HL-60/S4 treated with retinoic acid at 250 ng/mL for 4 days and 3 days (cell line): Measurements from ENCODE around the gene DTD1.

Experiments used
- in situ Hi-C: fragments of 300-500 bp; cut with MboI; formaldehyde crosslinking; loops from 2 replicates; pipeline ENCODE4 v1.7.0; 2022; ENCODE audit warnings: low sequenced_read_pairs

The DTD1 gene

GRCh38 chr20:18614244-18614643 lies 26.4 kb downstream of the DTD1 start:
- in situ Hi-C loops = no loop called here

- in situ Hi-C loops = no loop called here
These were observed 27.3 kb downstream of the DTD1 start for GRCh38 chr20:18615020-18615650.

- in situ Hi-C loops = no loop called here
These were observed 33.1 kb downstream of the DTD1 start for GRCh38 chr20:18621004-18621403.

- in situ Hi-C loops = no loop called here
These were observed 35.5 kb downstream of the DTD1 start for GRCh38 chr20:18623156-18623910.

GRCh38 chr20:18624948-18625347 lies 37.1 kb downstream of the DTD1 start:
- in situ Hi-C loops = no loop called here

GRCh38 chr20:18625907-18626655 lies 38.2 kb downstream of the DTD1 start:
- in situ Hi-C loops = no loop called here

GRCh38 chr20:18628330-18628920 lies 40.6 kb downstream of the DTD1 start:
- in situ Hi-C loops = no loop called here

- in situ Hi-C loops = no loop called here
These were observed 44.4 kb downstream of the DTD1 start for GRCh38 chr20:18632196-18632789.

- in situ Hi-C loops = no loop called here
These were observed 45.6 kb downstream of the DTD1 start for GRCh38 chr20:18633411-18633810.

- in situ Hi-C loops = no loop called here
These were observed 46.6 kb downstream of the DTD1 start for GRCh38 chr20:18634501-18634900.

- in situ Hi-C loops = no loop called here
These were observed 47.5 kb downstream of the DTD1 start for GRCh38 chr20:18635380-18635779.

GRCh38 chr20:18637224-18637623 lies 49.4 kb downstream of the DTD1 start:
- in situ Hi-C loops = no loop called here

- in situ Hi-C loops = no loop called here
These were observed 50.9 kb downstream of the DTD1 start for GRCh38 chr20:18638768-18639167.

GRCh38 chr20:18639501-18639979 lies 51.7 kb downstream of the DTD1 start:
- in situ Hi-C loops = no loop called here

- in situ Hi-C loops = no loop called here
These were observed 57.4 kb downstream of the DTD1 start for GRCh38 chr20:18645196-18645745.

GRCh38 chr20:18645851-18646250 lies 58.0 kb downstream of the DTD1 start:
- in situ Hi-C loops = no loop called here

- in situ Hi-C loops = no loop called here
These were observed 59.9 kb downstream of the DTD1 start for GRCh38 chr20:18647777-18648176.

- in situ Hi-C loops = no loop called here
These were observed 62.4 kb downstream of the DTD1 start for GRCh38 chr20:18650224-18650623.

GRCh38 chr20:18653736-18654447 lies 66.0 kb downstream of the DTD1 start:
- in situ Hi-C loops = no loop called here

- in situ Hi-C loops = no loop called here
These were observed 66.6 kb downstream of the DTD1 start for GRCh38 chr20:18654448-18654773.
